Endodermal cell (in vitro differentiated cells): ENCODE results near the gene PITPNM3. TPM values are rescaled to one million over a fixed set of nuclear protein-coding genes. Genes with fewer than 3 reads are reported as not detected.

ENCODE experiments used
- DNase-seq: peaks from one replicate; pipeline ENCODE4 v3.0.0-alpha.2; 2017
- H3K27ac ChIP-seq: 2 replicates; pipeline ENCODE4 v1.5.1; 2013; ENCODE audit warnings: mild to moderate bottlenecking, low read depth, low read length, moderate library complexity
- H3K27me3 ChIP-seq: 2 replicates; pipeline ENCODE4 v1.6.1; 2013; ENCODE audit warnings: mild to moderate bottlenecking, low read length, moderate library complexity; ENCODE audit not compliant: insufficient read depth, control insufficient read depth, poor library complexity, severe bottlenecking
- H3K36me3 ChIP-seq: 2 replicates; pipeline ENCODE4 v1.7.0; 2013; ENCODE audit warnings: mild to moderate bottlenecking, low read length, moderate library complexity; ENCODE audit not compliant: control insufficient read depth, insufficient read depth
- H3K4me1 ChIP-seq: one replicate; pipeline ENCODE4 v1.7.0; 2013; ENCODE audit warnings: low read length; ENCODE audit not compliant: control insufficient read depth, insufficient read depth
- H3K4me3 ChIP-seq: 2 replicates; pipeline ENCODE4 v1.5.1; 2013; ENCODE audit warnings: mild to moderate bottlenecking, low read length, moderate library complexity
- H3K9ac ChIP-seq: 2 replicates; pipeline ENCODE4 v1.6.1; 2013; ENCODE audit warnings: mild to moderate bottlenecking, low read length, moderate library complexity; ENCODE audit not compliant: poor library complexity, severe bottlenecking; ENCODE audit errors: extremely low read depth
- H3K9me3 ChIP-seq: 2 replicates; pipeline ENCODE4 v1.6.1; 2013; ENCODE audit warnings: mild to moderate bottlenecking, low read length, moderate library complexity; ENCODE audit not compliant: control insufficient read depth
- H3K27ac Mint-ChIP-seq: 2 replicates; pipeline ENCODE4 v1.8.0; 2020; ENCODE audit warnings: mixed read lengths
- H3K27me3 Mint-ChIP-seq: 2 replicates; pipeline ENCODE4 v1.8.0; 2021; ENCODE audit warnings: mild to moderate bottlenecking, mixed read lengths; ENCODE audit not compliant: insufficient read depth
- H3K36me3 Mint-ChIP-seq: 2 replicates; pipeline ENCODE4 v1.8.0; 2020; ENCODE audit warnings: low read depth, mixed read lengths
- H3K4me1 Mint-ChIP-seq: 2 replicates; pipeline ENCODE4 v1.8.0; 2020; ENCODE audit warnings: mixed read lengths
- H3K4me3 Mint-ChIP-seq: 2 replicates; pipeline ENCODE4 v1.8.0; 2020; ENCODE audit warnings: mild to moderate bottlenecking, moderate library complexity, mixed read lengths
- H3K9me3 Mint-ChIP-seq: 2 replicates; pipeline ENCODE4 v1.8.0; 2020; ENCODE audit warnings: mild to moderate bottlenecking, mixed read lengths
- WGBS, 2 experiments: methylation state at CpG; one replicate each; pipeline versions ENCODE4 v1.1.5 to v1.1.7; 2013; ENCODE audit warnings: missing lambda C conversion rate in 2 of 2, mixed read lengths in 1 of 2; ENCODE audit not compliant: insufficient coverage in 1 of 2, insufficient read length in 1 of 2; 5-methylcytosine and 5-hydroxymethylcytosine counted together
- total RNA-seq, 2 donors: library from RNA; stranded (reverse); fragmentation: NEBNext Ultra II Directional in 1 of 2; extraction: Animal tissue kit (Norgen Biotek cat#: 25700) in 1 of 2; gene quantifications; 2 replicates in 1 of 2; 3 replicates in 1 of 2; pipeline ENCODE4 v1.2.1, GENCODE V29; 2021
- TF ChIP-seq, protein P1 (sequence below): fragments of 200-600 bp; sonication (generic); conservative IDR thresholded peaks from 2 replicates; pipeline ENCODE4 v1.5.0; 2021; ENCODE audit warnings: antibody characterized with exemption, mild to moderate bottlenecking

PITPNM3 gene
- total RNA-seq, 2 donors from 2014 or later: 1.8 to 2.7 TPM

DNA sequence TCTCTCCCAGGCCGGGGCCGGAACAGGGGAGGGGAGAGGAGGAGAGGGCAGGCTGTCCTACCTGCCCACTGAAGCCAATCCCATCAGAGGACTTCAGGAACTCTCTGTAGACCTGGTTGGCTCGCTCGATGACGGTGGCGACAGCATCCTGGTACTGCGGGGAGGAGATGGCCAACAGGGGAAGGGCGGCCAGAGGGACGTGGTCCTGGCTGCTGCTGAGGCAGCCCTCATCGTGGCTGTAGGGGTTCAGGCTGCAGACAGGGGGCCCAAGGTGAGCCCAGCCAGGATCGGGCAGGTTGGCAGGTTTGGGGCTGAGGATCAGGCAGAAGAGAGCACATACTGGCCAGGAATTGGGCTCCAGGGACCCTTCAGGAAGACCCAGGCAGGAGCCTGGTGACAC is 77.9 kb downstream of the PITPNM3 start:
- Histone ChIP-seq H3K27ac (no peak overlapping the region), H3K4me3 (no peak overlapping the region), H3K9me3 (no peaks in the 10 kb centered on the region), H3K9ac (no peak overlapping the region), H3K27me3 (no peaks in the 10 kb centered on the region), H3K36me3 (no peaks in the 10 kb centered on the region), H3K4me1 (peaks cover 9% of the 10 kb centered on the region)
- Mint-ChIP-seq H3K4me3 (no peak overlapping the region), H3K4me1 (peaks cover 28% of the 10 kb centered on the region), H3K27ac (no peak overlapping the region), H3K36me3 (no peaks in the 10 kb centered on the region), H3K9me3 (no peaks in the 10 kb centered on the region), H3K27me3 (no peaks in the 10 kb centered on the region)
- TF ChIP-seq, protein P1, sequence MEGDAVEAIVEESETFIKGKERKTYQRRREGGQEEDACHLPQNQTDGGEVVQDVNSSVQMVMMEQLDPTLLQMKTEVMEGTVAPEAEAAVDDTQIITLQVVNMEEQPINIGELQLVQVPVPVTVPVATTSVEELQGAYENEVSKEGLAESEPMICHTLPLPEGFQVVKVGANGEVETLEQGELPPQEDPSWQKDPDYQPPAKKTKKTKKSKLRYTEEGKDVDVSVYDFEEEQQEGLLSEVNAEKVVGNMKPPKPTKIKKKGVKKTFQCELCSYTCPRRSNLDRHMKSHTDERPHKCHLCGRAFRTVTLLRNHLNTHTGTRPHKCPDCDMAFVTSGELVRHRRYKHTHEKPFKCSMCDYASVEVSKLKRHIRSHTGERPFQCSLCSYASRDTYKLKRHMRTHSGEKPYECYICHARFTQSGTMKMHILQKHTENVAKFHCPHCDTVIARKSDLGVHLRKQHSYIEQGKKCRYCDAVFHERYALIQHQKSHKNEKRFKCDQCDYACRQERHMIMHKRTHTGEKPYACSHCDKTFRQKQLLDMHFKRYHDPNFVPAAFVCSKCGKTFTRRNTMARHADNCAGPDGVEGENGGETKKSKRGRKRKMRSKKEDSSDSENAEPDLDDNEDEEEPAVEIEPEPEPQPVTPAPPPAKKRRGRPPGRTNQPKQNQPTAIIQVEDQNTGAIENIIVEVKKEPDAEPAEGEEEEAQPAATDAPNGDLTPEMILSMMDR: no peak
- 93 to 95% methylated on average over 8 to 11 of the region's 11 CpGs for WGBS, 2 experiments
- no peak for DNase-seq

DNA sequence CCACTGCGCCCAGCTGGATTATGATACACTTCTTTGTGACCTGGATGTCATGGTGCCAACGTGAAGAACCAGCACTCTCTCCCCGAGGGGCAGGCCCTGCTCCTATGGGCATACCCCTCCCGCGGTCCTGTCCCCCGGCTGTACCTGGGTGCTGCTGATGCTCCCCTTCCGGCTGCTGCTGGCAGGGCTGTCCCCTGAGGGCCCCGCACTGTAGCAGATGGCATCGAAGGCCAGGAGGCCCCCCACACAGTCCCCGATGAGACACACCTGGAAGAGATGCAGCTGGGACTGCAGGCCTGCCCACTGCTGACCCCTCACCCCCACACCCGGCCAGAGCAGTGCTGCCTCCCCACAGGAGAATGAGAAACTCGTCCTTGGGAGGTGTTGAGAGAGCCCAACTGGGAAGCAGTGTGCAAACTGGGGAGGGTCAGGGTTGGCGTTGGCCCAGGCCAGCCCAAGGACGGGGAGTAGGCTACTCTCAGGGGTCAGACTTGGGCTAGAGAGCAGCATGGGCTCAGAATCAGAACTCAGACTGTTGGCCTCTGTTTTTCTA is 78.4 kb downstream of the PITPNM3 start:
- H3K9me3 Mint-ChIP-seq: no peaks in the 10 kb centered on the region
- H3K4me3 Mint-ChIP-seq: no peak overlapping the region
- no peak overlapping the region for H3K4me3 ChIP-seq
- H3K36me3 Mint-ChIP-seq: no peaks in the 10 kb centered on the region
- peaks cover 9% of the 10 kb centered on the region for H3K4me1 ChIP-seq
- H3K27ac ChIP-seq: no peak overlapping the region
- TF ChIP-seq, protein P1: no peak
- no peak for DNase-seq
- H3K9me3 ChIP-seq: no peaks in the 10 kb centered on the region
- H3K27me3 ChIP-seq: no peaks in the 10 kb centered on the region
- H3K27me3 Mint-ChIP-seq: no peaks in the 10 kb centered on the region
- peaks cover 30% of the 10 kb centered on the region for H3K4me1 Mint-ChIP-seq
- no peak overlapping the region for H3K27ac Mint-ChIP-seq
- no peak overlapping the region for H3K9ac ChIP-seq
- no peaks in the 10 kb centered on the region for H3K36me3 ChIP-seq
- WGBS, 2 experiments: 91 to 96% methylated on average over 9 to 14 of the region's 14 CpGs

GRCh38 chr17:6476810-6477179 is 79.6 kb downstream of the PITPNM3 start:
- Mint-ChIP-seq H3K4me3 (no peak overlapping the region), H3K36me3 (no peaks in the 10 kb centered on the region), H3K4me1 (peaks cover 30% of the 10 kb centered on the region), H3K9me3 (no peaks in the 10 kb centered on the region), H3K27me3 (no peaks in the 10 kb centered on the region), H3K27ac (no peak overlapping the region)
- WGBS, 2 experiments: 95 to 96% methylated on average over 6 to 10 of the region's 10 CpGs
- no peak overlapping the region for H3K4me3 ChIP-seq
- peaks cover 9% of the 10 kb centered on the region for H3K4me1 ChIP-seq
- H3K9ac ChIP-seq: no peak overlapping the region
- no peaks in the 10 kb centered on the region for H3K27me3 ChIP-seq
- DNase-seq: no peak
- no peaks in the 10 kb centered on the region for H3K9me3 ChIP-seq
- no peaks in the 10 kb centered on the region for H3K36me3 ChIP-seq
- no peak overlapping the region for H3K27ac ChIP-seq
- TF ChIP-seq, protein P1: no peak
